ENCODE data around the gene MAP4K2. TPM values are rescaled to one million over a fixed set of nuclear protein-coding genes. Genes with fewer than 3 reads are reported as not detected.

The MAP4K2 gene
- total RNA-seq, 1 donor from 2014 or later = 202 TPM

DNA sequence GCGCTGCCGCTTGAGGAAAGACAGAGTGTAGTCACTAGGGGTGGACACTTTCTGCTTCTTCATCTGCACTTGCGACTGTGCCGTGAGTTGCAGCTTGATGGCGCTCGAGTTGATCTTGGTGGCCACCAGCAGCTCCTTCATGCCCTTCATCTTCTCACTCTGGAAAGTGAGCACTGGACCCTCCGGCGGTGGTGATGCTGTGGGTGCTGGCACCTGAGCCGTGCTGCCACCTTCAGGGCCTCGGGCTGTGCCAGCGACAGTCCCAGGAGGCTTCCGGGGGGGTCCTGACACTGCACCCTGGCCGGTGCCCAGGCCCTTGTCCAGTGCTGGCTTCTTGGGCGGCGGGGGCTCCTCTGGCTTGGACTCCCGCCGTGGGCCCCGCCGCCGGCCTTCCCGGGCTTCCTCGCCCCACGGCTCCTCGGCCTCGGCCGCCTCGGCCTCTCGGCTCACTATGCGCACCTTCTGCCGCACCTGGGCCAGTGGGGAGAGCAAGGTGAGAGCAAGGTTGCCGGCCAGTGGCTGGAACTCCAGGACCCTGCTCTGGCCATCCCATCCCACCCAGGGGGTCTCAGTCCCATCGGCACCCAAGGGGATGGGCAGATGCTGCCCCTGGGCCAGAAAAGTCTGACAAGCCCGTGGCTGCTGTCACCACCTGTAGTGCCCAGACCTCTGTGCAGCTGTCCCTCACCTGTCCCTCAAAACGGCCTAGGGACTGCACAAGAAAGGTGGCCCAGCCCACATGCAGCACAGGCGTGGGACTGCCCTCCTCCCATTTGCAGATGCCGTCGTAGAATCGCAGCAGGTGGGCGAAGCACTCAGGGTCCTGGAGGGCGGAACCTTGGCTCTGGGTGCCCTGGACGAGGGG, 1.6 kb upstream of the MAP4K2 start:
- H3K27ac Mint-ChIP-seq (ENCODE audit: unreplicated experiment) = peak overlapping the region; percentile 95
- H3K4me1 Mint-ChIP-seq (ENCODE audit: unreplicated experiment) = peaks cover 16% of the 10 kb centered on the region
- peaks cover 21% of the 10 kb centered on the region for H3K27me3 Mint-ChIP-seq (ENCODE audit: unreplicated experiment)
- DNase-seq (ENCODE audit: low spot score) = no peak
- H3K36me3 Mint-ChIP-seq (ENCODE audit: low read depth, unreplicated experiment) = peaks cover 25% of the 10 kb centered on the region
- TF ChIP-seq, protein P1, sequence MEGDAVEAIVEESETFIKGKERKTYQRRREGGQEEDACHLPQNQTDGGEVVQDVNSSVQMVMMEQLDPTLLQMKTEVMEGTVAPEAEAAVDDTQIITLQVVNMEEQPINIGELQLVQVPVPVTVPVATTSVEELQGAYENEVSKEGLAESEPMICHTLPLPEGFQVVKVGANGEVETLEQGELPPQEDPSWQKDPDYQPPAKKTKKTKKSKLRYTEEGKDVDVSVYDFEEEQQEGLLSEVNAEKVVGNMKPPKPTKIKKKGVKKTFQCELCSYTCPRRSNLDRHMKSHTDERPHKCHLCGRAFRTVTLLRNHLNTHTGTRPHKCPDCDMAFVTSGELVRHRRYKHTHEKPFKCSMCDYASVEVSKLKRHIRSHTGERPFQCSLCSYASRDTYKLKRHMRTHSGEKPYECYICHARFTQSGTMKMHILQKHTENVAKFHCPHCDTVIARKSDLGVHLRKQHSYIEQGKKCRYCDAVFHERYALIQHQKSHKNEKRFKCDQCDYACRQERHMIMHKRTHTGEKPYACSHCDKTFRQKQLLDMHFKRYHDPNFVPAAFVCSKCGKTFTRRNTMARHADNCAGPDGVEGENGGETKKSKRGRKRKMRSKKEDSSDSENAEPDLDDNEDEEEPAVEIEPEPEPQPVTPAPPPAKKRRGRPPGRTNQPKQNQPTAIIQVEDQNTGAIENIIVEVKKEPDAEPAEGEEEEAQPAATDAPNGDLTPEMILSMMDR (IDR thresholded peaks at IDR 0.05; ENCODE audit: unreplicated experiment) = no peak
- H3K4me3 Mint-ChIP-seq (ENCODE audit: unreplicated experiment) = peak overlapping the region; percentile 94
- no peaks in the 10 kb centered on the region for H3K9me3 Mint-ChIP-seq (ENCODE audit: unreplicated experiment)

- peak overlapping the region; percentile 94 for H3K4me3 Mint-ChIP-seq (ENCODE audit: unreplicated experiment)
- peaks cover 21% of the 10 kb centered on the region for H3K27me3 Mint-ChIP-seq (ENCODE audit: unreplicated experiment)
- DNase-seq (ENCODE audit: low spot score) = no peak
- H3K27ac Mint-ChIP-seq (ENCODE audit: unreplicated experiment) = peak overlapping the region; percentile 95
- TF ChIP-seq, protein P1 (IDR thresholded peaks at IDR 0.05; ENCODE audit: unreplicated experiment) = no peak
- peaks cover 20% of the 10 kb centered on the region for H3K4me1 Mint-ChIP-seq (ENCODE audit: unreplicated experiment)
- H3K9me3 Mint-ChIP-seq (ENCODE audit: unreplicated experiment) = no peaks in the 10 kb centered on the region
- peaks cover 28% of the 10 kb centered on the region for H3K36me3 Mint-ChIP-seq (ENCODE audit: low read depth, unreplicated experiment)
Observed at GRCh38 chr11:64803846-64804345, 882 bp upstream of the MAP4K2 start.

DNA sequence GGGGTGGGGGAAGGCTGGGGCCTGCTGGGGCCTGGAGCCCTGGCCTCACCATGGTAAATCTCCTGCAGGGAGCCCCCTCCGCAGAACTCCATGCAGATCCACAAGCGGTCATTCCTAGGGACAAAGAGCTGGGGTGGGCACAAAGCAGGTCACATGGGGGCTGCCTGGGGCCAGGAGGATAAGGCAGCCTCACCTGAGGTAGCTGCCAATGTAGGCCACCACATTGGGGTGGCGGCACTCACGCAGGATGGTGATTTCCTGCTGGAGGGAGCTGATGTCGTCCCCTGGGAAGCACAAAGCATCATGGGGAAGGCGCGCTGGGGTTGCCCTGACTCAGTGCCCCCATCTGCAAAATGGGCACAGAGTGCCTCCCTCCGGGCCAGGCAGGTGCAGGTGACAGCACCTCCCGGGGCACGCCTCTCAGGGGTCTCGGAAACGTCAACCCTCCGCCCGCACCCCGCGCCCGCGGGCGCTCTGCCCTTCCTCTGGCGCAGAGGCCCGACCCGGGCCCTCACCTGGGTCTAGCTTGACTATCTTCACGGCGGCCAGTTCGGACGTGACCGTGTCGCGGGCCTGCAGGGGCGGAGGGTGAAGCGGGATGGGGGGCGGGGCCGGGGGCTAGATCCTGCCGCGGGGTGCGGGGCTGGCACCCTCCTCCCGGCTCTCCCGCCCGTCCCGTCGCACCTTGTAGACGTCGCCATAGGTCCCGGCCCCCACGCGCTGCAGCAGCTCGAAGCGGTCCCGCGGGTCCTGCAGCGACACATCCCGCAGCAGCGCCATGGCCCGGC, 450 bp downstream of the MAP4K2 start:
- no peak for DNase-seq (ENCODE audit: low spot score)
- TF ChIP-seq, protein P1 (IDR thresholded peaks at IDR 0.05; ENCODE audit: unreplicated experiment) = no peak
- peaks cover 24% of the 10 kb centered on the region for H3K4me1 Mint-ChIP-seq (ENCODE audit: unreplicated experiment)
- H3K4me3 Mint-ChIP-seq (ENCODE audit: unreplicated experiment) = peak overlapping the region; percentile 90
- H3K27ac Mint-ChIP-seq (ENCODE audit: unreplicated experiment) = no peak overlapping the region
- H3K27me3 Mint-ChIP-seq (ENCODE audit: unreplicated experiment) = peaks cover 22% of the 10 kb centered on the region
- no peaks in the 10 kb centered on the region for H3K9me3 Mint-ChIP-seq (ENCODE audit: unreplicated experiment)
- H3K36me3 Mint-ChIP-seq (ENCODE audit: low read depth, unreplicated experiment) = peaks cover 32% of the 10 kb centered on the region

DNA sequence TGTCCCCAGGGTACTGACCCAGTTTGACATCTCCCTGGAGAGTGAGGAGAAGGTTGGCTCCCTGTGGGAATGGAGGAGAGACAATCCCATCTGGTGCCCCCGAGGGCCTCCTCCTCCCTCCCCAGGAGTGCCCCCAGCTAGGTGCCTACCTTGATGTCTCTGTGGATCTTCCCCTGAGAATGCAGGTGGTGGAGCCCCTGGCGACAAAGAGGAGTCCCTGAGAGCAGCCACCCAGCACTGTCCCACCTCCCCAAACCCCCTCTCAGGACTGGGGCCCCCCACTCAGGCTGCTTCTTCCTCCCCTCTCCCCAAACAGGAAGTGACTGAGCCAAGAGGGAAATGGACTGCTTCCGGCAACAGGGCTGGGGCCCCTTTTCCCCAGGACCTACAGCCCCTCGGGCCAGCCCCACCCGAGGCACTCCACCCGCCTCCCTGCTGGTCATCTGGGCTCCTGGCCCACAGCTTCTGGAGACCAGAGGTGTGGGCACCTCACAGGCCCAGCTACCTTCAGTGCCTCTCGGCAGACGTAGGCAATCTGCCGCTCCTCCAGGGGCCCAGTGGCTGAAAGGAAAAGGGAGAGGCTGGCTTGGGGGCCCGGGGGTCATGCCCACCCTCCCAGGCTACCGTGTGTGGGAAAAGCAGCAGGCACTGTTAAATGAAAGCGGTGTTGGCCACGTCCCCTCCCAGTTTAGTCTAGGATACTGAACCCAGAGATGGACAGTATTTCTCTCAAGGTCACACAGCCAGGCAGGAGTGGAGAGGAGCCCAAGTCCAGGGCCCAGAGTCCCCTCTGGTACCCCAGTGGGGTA, 1.2 kb downstream of the MAP4K2 start:
- peaks cover 25% of the 10 kb centered on the region for H3K4me1 Mint-ChIP-seq (ENCODE audit: unreplicated experiment)
- H3K27me3 Mint-ChIP-seq (ENCODE audit: unreplicated experiment) = peaks cover 20% of the 10 kb centered on the region
- DNase-seq (ENCODE audit: low spot score) = peak; percentile 48
- H3K27ac Mint-ChIP-seq (ENCODE audit: unreplicated experiment) = peak overlapping the region; percentile 84
- peak overlapping the region; percentile 90 for H3K4me3 Mint-ChIP-seq (ENCODE audit: unreplicated experiment)
- H3K9me3 Mint-ChIP-seq (ENCODE audit: unreplicated experiment) = no peaks in the 10 kb centered on the region
- peaks cover 28% of the 10 kb centered on the region for H3K36me3 Mint-ChIP-seq (ENCODE audit: low read depth, unreplicated experiment)
- TF ChIP-seq, protein P1 (IDR thresholded peaks at IDR 0.05; ENCODE audit: unreplicated experiment) = no peak
